ENCODE results near the gene GTF2A2. TPM values are rescaled to one million over a fixed set of nuclear protein-coding genes. Genes with fewer than 3 reads are reported as not detected.

Gene GTF2A2
- total RNA-seq: 10 to 100 TPM; 18.7 to 35.7 (median 28.2) TPM

GRCh38 chr15:59656897-59657634 is at the start of gene GTF2A2:
Gene GTF2A2 (minus strand): TSS chr15:59657515. CDS start chr15:59652277, 5,238 bp downstream.
- WGBS, 2 donors: 0 to 1% methylated on average over 15 to 31 of the region's 59 CpGs
- Histone ChIP-seq H3K27me3 (no peaks in the 10 kb centered on the region), H3K27ac (peak within 1 kb of the TSS; percentile 87 to 92 (median 90)), H3K36me3 (peaks cover 0 to 44% (median 0%) of the 10 kb centered on the region in 3 donors), H3K4me3 (peak within 1 kb of the TSS; percentile 82 to 96 (median 89)), H3K9me3 (no peaks in the 10 kb centered on the region), H3K4me1 (peaks cover 5 to 26% (median 9%) of the 10 kb centered on the region in 3 donors)
- peak; percentile 78 for DNase-seq
- peak in 2 of 4 donors; percentile 47 to 70 for TF ChIP-seq POLR2A (IDR thresholded peaks at IDR 0.05)
- TF ChIP-seq, protein P1, sequence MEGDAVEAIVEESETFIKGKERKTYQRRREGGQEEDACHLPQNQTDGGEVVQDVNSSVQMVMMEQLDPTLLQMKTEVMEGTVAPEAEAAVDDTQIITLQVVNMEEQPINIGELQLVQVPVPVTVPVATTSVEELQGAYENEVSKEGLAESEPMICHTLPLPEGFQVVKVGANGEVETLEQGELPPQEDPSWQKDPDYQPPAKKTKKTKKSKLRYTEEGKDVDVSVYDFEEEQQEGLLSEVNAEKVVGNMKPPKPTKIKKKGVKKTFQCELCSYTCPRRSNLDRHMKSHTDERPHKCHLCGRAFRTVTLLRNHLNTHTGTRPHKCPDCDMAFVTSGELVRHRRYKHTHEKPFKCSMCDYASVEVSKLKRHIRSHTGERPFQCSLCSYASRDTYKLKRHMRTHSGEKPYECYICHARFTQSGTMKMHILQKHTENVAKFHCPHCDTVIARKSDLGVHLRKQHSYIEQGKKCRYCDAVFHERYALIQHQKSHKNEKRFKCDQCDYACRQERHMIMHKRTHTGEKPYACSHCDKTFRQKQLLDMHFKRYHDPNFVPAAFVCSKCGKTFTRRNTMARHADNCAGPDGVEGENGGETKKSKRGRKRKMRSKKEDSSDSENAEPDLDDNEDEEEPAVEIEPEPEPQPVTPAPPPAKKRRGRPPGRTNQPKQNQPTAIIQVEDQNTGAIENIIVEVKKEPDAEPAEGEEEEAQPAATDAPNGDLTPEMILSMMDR (IDR thresholded peaks at IDR 0.05): no peak
- intact Hi-C loops (cut with DNase I): no loop called here

DNA sequence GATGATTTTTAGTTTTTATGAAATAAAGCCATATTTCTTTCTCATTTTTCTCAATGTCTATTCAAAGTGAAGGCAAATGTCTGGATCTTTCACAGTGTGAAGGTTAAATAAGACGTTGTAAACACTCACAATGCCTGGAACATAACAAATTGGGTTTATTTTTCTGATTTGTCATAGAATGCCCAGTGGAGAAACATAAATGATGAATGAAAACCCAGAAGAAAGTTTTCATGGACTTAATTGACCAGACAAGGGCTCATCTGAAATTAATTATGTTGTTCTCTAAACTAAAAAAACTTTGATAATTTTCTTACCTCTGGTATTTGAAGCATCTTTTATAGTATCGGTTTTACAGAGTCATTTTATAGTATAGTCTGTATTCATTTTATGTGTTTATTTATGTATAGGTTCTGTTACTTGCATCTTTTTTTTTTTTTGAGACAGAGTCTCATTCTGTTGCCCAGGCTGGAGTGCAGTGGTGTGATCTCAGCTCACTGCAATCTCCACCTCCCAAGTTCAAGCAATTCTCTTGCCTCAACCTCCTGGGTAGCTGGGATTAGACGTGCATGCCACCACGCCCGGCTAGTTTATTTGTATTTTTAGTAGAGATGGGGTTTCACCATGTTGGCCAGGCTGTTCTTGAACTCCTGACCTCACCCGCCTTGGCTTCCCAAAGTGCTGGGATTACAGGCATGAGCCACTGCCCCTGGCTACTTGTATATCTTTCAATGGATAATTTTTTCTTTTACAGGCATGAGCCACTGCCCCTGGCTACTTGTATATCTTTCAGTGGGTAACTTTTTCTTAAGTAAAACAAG is 46.9 kb upstream of the GTF2A2 start:
- Histone ChIP-seq H3K27me3 (peaks cover 0 to 46% (median 0%) of the 10 kb centered on the region in 4 donors), H3K27ac (no peak overlapping the region), H3K36me3 (no peaks in the 10 kb centered on the region), H3K9me3 (peaks cover 0 to 6% (median 6%) of the 10 kb centered on the region in 3 donors), H3K4me3 (no peak overlapping the region), H3K4me1 (no peaks in the 10 kb centered on the region)
- DNase-seq: no peak
- 60 to 63% methylated on average over 6 of the region's 6 CpGs for WGBS, 2 donors
- TF ChIP-seq, protein P1 (IDR thresholded peaks at IDR 0.05): no peak
- TF ChIP-seq POLR2A (IDR thresholded peaks at IDR 0.05): no peak
- intact Hi-C loops (cut with DNase I): no loop called here

GRCh38 chr15:59702351-59702750 is 45.0 kb upstream of the GTF2A2 start:
- no peaks in the 10 kb centered on the region for H3K4me1 ChIP-seq
- no peak for TF ChIP-seq POLR2A (IDR thresholded peaks at IDR 0.05)
- TF ChIP-seq, protein P1 (IDR thresholded peaks at IDR 0.05): no peak
- intact Hi-C loops (cut with DNase I): no loop called here
- H3K27ac ChIP-seq: no peak overlapping the region
- no peaks in the 10 kb centered on the region for H3K36me3 ChIP-seq
- DNase-seq: no peak
- H3K4me3 ChIP-seq: no peak overlapping the region
- peaks cover 0 to 2% (median under 1%) of the 10 kb centered on the region in 3 donors for H3K9me3 ChIP-seq
- peaks cover 0 to 54% (median 0%) of the 10 kb centered on the region in 4 donors for H3K27me3 ChIP-seq

DNA sequence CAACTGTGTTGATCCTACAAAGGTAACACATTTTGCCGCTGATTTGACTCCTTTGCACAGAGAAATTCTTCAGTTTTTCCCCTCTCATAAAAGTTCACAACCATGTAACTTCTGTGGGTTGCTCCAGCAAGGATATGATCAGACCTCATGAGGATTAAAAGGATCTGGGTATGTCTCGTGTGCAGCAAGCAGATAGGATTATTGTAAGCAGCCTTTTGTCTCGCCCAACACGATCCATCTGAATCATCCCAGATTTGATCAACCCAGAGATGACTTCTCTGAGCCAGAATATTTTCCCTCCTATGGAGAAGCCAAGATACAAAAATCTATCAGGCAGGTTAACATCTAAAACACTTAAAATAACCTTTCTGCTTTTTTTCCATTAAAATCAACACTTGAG is 44.6 kb upstream of the GTF2A2 start:
- 39 to 54% methylated on average over 4 of the region's 4 CpGs for WGBS, 2 donors
- Histone ChIP-seq H3K27ac (no peak overlapping the region), H3K4me3 (no peak overlapping the region)

More for the DNA sequence above, 44.6 kb upstream of the GTF2A2 start:
- intact Hi-C loops (cut with DNase I): no loop called here
- no peaks in the 10 kb centered on the region for H3K4me1 ChIP-seq
- no peak for DNase-seq
- H3K9me3 ChIP-seq: no peaks in the 10 kb centered on the region
- peaks cover 0 to 51% (median 0%) of the 10 kb centered on the region in 4 donors for H3K27me3 ChIP-seq
- TF ChIP-seq, protein P1 (IDR thresholded peaks at IDR 0.05): no peak
- TF ChIP-seq POLR2A (IDR thresholded peaks at IDR 0.05): no peak
- H3K36me3 ChIP-seq: no peaks in the 10 kb centered on the region
